ENCODE data around the gene IL20RA.

GRCh38 chr6:136984578-136984977 is 60.2 kb downstream of the IL20RA start:
- TF ChIP-seq RFX5 (IDR thresholded peaks at IDR 0.05; ENCODE audit: borderline replicate concordance, low read depth, low read length) = no peak
- no peak for TF ChIP-seq CTCF (IDR thresholded peaks at IDR 0.05; ENCODE audit: control extremely low read depth in 1 of 3, insufficient read depth in 1 of 3, low read depth in 1 of 3, low read length in 3 of 3)
- no peak for TF ChIP-seq POLR2AphosphoS5 (IDR thresholded peaks at IDR 0.05; ENCODE audit: low read depth, low read length)
- no peak for TF ChIP-seq MAX (IDR thresholded peaks at IDR 0.05)
- no peak for TF ChIP-seq TAF1 (IDR thresholded peaks at IDR 0.05; ENCODE audit: low read depth, low read length)
- no peak for TF ChIP-seq POLR2A (IDR thresholded peaks at IDR 0.05; ENCODE audit: control extremely low read depth in 1 of 2, low read depth in 2 of 2, low read length in 2 of 2)
